Measurements from ENCODE around the gene SPX. TPM values are rescaled to one million over a fixed set of nuclear protein-coding genes. Genes with fewer than 3 reads are reported as not detected.
A peak's percentile ranks its signal among the peaks of the same experiment; 100 is the strongest.

SPX gene
- total RNA-seq (under 1 TPM in 3 of 4 donors, not detected in 1; 0.68 to 0.99 (median 0.71) TPM), polyA plus RNA-seq (under 1 TPM in 2 of 3 donors, not detected in 1; 0.35 to 0.60 TPM)

DNA sequence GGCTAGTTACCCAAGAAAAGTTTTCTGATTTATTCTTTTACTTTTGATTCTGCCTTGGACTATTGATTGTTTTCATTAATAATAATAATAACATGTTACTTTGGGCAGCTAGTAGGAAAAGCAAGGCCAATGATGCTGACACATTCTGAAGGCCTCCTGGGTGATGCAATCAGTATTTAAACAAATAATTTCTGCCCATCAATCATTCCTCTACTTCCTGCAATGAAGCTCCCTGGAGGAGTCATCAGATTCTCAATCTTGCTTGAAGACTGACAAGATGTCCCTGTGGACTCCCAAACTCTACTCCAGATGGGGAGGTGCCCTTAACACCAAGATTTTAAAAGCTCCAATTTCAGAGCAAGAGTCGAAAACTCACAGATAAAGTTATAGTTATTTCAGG is at the start of gene SPX:
SPX (plus strand) TSS at position 244 of the 400 bp plus-strand sequence. CDS start 177 bp downstream, outside the sequence.
- H3K9me3 ChIP-seq = no peaks in the 10 kb centered on the region

DNA sequence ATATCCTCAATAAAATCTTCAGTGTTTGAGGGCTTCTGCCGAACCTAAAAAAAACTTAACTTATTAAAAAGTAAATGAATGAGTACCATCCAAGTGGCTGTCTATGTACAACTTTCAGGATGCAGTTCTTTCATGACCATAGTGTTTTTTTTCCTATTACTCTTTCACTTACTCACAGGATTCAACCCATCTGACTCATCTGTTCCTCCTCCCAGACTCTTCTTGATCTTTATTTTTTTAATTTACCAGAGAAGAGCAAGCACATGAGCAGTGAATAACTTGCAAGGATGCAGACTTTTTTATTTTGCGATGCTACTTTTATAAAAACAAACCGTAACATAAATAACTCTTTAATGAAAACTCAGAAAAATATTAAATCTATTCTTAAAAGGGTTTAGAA is 49.1 kb upstream of the SPX start:
- H3K27ac ChIP-seq = no peak overlapping the region
- H3K9me3 ChIP-seq = no peaks in the 10 kb centered on the region
- intact Hi-C loops (cut with DNase I) = no loop called here
- H3K36me3 ChIP-seq = peaks cover 15 to 100% (median 32%) of the 10 kb centered on the region in 4 donors
- TF ChIP-seq POLR2AphosphoS5 (IDR thresholded peaks at IDR 0.05) (no peak), POLR2A (IDR thresholded peaks at IDR 0.05) (no peak), EP300 (IDR thresholded peaks at IDR 0.05) (no peak)
- TF ChIP-seq, protein P1, sequence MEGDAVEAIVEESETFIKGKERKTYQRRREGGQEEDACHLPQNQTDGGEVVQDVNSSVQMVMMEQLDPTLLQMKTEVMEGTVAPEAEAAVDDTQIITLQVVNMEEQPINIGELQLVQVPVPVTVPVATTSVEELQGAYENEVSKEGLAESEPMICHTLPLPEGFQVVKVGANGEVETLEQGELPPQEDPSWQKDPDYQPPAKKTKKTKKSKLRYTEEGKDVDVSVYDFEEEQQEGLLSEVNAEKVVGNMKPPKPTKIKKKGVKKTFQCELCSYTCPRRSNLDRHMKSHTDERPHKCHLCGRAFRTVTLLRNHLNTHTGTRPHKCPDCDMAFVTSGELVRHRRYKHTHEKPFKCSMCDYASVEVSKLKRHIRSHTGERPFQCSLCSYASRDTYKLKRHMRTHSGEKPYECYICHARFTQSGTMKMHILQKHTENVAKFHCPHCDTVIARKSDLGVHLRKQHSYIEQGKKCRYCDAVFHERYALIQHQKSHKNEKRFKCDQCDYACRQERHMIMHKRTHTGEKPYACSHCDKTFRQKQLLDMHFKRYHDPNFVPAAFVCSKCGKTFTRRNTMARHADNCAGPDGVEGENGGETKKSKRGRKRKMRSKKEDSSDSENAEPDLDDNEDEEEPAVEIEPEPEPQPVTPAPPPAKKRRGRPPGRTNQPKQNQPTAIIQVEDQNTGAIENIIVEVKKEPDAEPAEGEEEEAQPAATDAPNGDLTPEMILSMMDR (IDR thresholded peaks at IDR 0.05) = no peak
- no peak for DNase-seq
- WGBS, 2 donors = 73 to 95% methylated on average over 3 of the region's 3 CpGs
- no peaks in the 10 kb centered on the region for H3K27me3 ChIP-seq
- no peak overlapping the region for H3K4me3 ChIP-seq
- H3K4me1 ChIP-seq = no peaks in the 10 kb centered on the region

More for the DNA sequence above, at the start of gene SPX:
- no peak for TF ChIP-seq POLR2A (IDR thresholded peaks at IDR 0.05)
- TF ChIP-seq EP300 (IDR thresholded peaks at IDR 0.05) = no peak
- no peak for TF ChIP-seq POLR2AphosphoS5 (IDR thresholded peaks at IDR 0.05)
- TF ChIP-seq, protein P1 (IDR thresholded peaks at IDR 0.05) = no peak
- peaks cover 0 to 23% (median 19%) of the 10 kb centered on the region in 4 donors for H3K4me1 ChIP-seq
- no peaks in the 10 kb centered on the region for H3K27me3 ChIP-seq
- 93 to 99% methylated on average over 1 of the region's 1 CpG for WGBS, 2 donors
- peak within 1 kb of the TSS in 3 of 4 donors; percentile 55 to 70 (median 61) for H3K4me3 ChIP-seq
- no peak within 1 kb of the TSS for H3K27ac ChIP-seq
- intact Hi-C loops (cut with DNase I) = no loop called here
- DNase-seq = no peak
- H3K36me3 ChIP-seq = no peaks in the 10 kb centered on the region

- no peaks in the 10 kb centered on the region for H3K4me1 ChIP-seq
- 90 to 92% methylated on average over 10 of the region's 10 CpGs for WGBS, 2 donors
- H3K4me3 ChIP-seq = no peak overlapping the region
- H3K27me3 ChIP-seq = no peaks in the 10 kb centered on the region
- H3K9me3 ChIP-seq = no peaks in the 10 kb centered on the region
- intact Hi-C loops (cut with DNase I) = no loop called here
- TF ChIP-seq, protein P1 (IDR thresholded peaks at IDR 0.05) = no peak
- no peak for TF ChIP-seq EP300 (IDR thresholded peaks at IDR 0.05)
- no peak overlapping the region for H3K27ac ChIP-seq
- H3K36me3 ChIP-seq = peaks cover 5 to 100% (median 37%) of the 10 kb centered on the region in 4 donors
- DNase-seq = no peak
These were observed 47.2 kb upstream of the SPX start for GRCh38 chr12:21478756-21479455.

DNA sequence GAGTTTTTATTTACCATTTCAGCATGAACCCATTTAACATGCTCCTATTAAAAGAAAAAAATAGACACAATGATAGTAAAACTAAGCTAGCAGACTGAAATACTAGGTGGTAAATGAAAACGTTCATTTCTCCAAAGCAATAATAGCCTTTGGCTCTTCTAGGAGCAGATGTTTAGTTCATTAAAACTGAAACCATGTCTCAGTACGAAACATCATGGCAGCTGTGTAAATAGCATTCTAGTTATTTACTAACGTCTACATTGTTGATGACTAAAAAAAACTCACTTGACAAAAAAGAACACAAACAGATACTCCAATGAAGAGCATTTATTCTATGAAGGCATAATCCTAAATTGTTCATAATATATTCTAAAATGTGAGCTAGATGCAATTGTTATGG is 42.6 kb upstream of the SPX start:
- H3K36me3 ChIP-seq = peaks cover 0 to 85% (median 23%) of the 10 kb centered on the region in 4 donors

More for the DNA sequence above, 42.6 kb upstream of the SPX start:
- H3K4me1 ChIP-seq = no peaks in the 10 kb centered on the region
- no peak overlapping the region for H3K4me3 ChIP-seq
- DNase-seq = no peak
- 40 to 77% methylated on average over 3 of the region's 3 CpGs for WGBS, 2 donors
- intact Hi-C loops (cut with DNase I) = no loop called here
- no peaks in the 10 kb centered on the region for H3K27me3 ChIP-seq
- no peak for TF ChIP-seq EP300 (IDR thresholded peaks at IDR 0.05)
- no peak for TF ChIP-seq POLR2AphosphoS5 (IDR thresholded peaks at IDR 0.05)
- TF ChIP-seq, protein P1 (IDR thresholded peaks at IDR 0.05) = no peak
- no peak for TF ChIP-seq POLR2A (IDR thresholded peaks at IDR 0.05)
- no peak overlapping the region for H3K27ac ChIP-seq
- no peaks in the 10 kb centered on the region for H3K9me3 ChIP-seq
